GM23338 (cell line): ENCODE data around the gene ACO2. TPM values are rescaled to one million over a fixed set of nuclear protein-coding genes. Genes with fewer than 3 reads are reported as not detected.

Experiments used
- ATAC-seq: fragments of 200-7000 bp; cut with Tn5 transposase; 3 replicates; pipeline ENCODE4 v1.9.1; 2020
- DNase-seq: peaks from one replicate; pipeline ENCODE4 v3.0.0-alpha.2; 2015; ENCODE audit warnings: low spot score
- H2AFZ ChIP-seq: fragments of 200-600 bp; sonication (generic); 2 replicates; pipeline ENCODE4 v1.8.0; 2016; ENCODE audit warnings: antibody characterized with exemption, mild to moderate bottlenecking, moderate library complexity
- H3F3A ChIP-seq: fragments of 200-600 bp; sonication (generic); replicated peaks from 2 replicates; pipeline ENCODE4 v1.8.0; 2017; ENCODE audit warnings: antibody characterized with exemption, mixed run types, low read depth
- H3K27ac ChIP-seq: fragments of 200-600 bp; sonication (generic); 2 replicates; pipeline ENCODE4 v1.6.1; 2016; ENCODE audit warnings: low read depth
- H3K27me3 ChIP-seq: fragments of 200-600 bp; sonication (generic); 2 replicates; pipeline ENCODE4 v1.8.0; 2016; ENCODE audit warnings: mild to moderate bottlenecking, mixed run types, moderate library complexity; ENCODE audit not compliant: insufficient read depth
- H3K36me3 ChIP-seq: fragments of 200-600 bp; sonication (generic); 2 replicates; pipeline ENCODE4 v1.8.0; 2016; ENCODE audit warnings: mild to moderate bottlenecking; ENCODE audit not compliant: insufficient read depth
- H3K4me1 ChIP-seq: fragments of 200-600 bp; sonication (generic); 2 replicates; pipeline ENCODE4 v1.8.0; 2016; ENCODE audit warnings: mild to moderate bottlenecking, moderate library complexity; ENCODE audit not compliant: insufficient read depth
- H3K4me2 ChIP-seq: fragments of 200-600 bp; sonication (generic); 2 replicates; pipeline ENCODE4 v1.7.1; 2017; ENCODE audit warnings: mixed run types
- H3K4me3 ChIP-seq: fragments of 200-600 bp; sonication (generic); 2 replicates; pipeline ENCODE4 v1.6.1; 2016; ENCODE audit warnings: mixed run types
- H3K79me2 ChIP-seq: fragments of 200-600 bp; sonication (generic); replicated peaks from 2 replicates; pipeline ENCODE4 v1.8.0; 2017; ENCODE audit warnings: mild to moderate bottlenecking; ENCODE audit not compliant: insufficient read depth
- H3K9me2 ChIP-seq: fragments of 200-600 bp; sonication (generic); 2 replicates; pipeline ENCODE4 v1.8.0; 2017; ENCODE audit not compliant: insufficient read depth
- H4K20me1 ChIP-seq: fragments of 200-600 bp; sonication (generic); replicated peaks from 2 replicates; pipeline ENCODE4 v1.8.0; 2017; ENCODE audit warnings: mild to moderate bottlenecking; ENCODE audit not compliant: insufficient read depth
- H3K27ac Mint-ChIP-seq: 2 replicates; pipeline ENCODE4 v1.8.0; 2020; ENCODE audit warnings: inconsistent platforms, mild to moderate bottlenecking, moderate library complexity, mixed read lengths
- H3K27me3 Mint-ChIP-seq: 3 replicates; pipeline ENCODE4 v1.8.0; 2022; ENCODE audit warnings: low read depth, mild to moderate bottlenecking, moderate library complexity, mixed read lengths, inconsistent platforms; ENCODE audit not compliant: insufficient read depth, poor library complexity
- H3K36me3 Mint-ChIP-seq: 3 replicates; pipeline ENCODE4 v1.8.0; 2021; ENCODE audit warnings: low read depth, mild to moderate bottlenecking, inconsistent platforms, moderate library complexity, mixed read lengths
- H3K4me1 Mint-ChIP-seq: 3 replicates; pipeline ENCODE4 v1.8.0; 2020; ENCODE audit warnings: mild to moderate bottlenecking, inconsistent platforms, mixed read lengths
- H3K4me3 Mint-ChIP-seq: 3 replicates; pipeline ENCODE4 v1.8.0; 2021; ENCODE audit warnings: moderate library complexity, mild to moderate bottlenecking, inconsistent platforms, mixed read lengths
- H3K9me3 Mint-ChIP-seq: 3 replicates; pipeline ENCODE4 v1.8.0; 2020; ENCODE audit warnings: moderate library complexity, mild to moderate bottlenecking, inconsistent platforms, mixed read lengths
- CREB1 ChIP-seq: fragments of 250-450 bp; sonication (Bioruptor Pico); IDR thresholded peaks from 2 replicates; pipeline ENCODE4 v1.5.0; 2020; ENCODE audit warnings: low read depth, mild to moderate bottlenecking, moderate library complexity
- CTCF ChIP-seq, 2 experiments: fragments of 200-600 bp in 1 of 2; sonication (generic) in 1 of 2; conservative IDR thresholded peaks; 2 replicates each; pipeline versions ENCODE4 v1.5.1 to v1.6.1; 2016 to 2017; ENCODE audit warnings: antibody characterized with exemption in 2 of 2, low read depth in 2 of 2, mild to moderate bottlenecking in 2 of 2, moderate library complexity in 1 of 2
- ETS1 ChIP-seq: IDR thresholded peaks from 2 replicates; pipeline ENCODE4 v1.6.1; 2016; ENCODE audit warnings: antibody characterized with exemption
- EZH2 ChIP-seq: fragments of 200-600 bp; sonication (generic); IDR thresholded peaks from one replicate; pipeline ENCODE4 v1.8.0; 2017; ENCODE audit warnings: antibody characterized with exemption, mild to moderate bottlenecking, low read depth; ENCODE audit not compliant: unreplicated experiment
- EZH2phosphoT487 ChIP-seq: fragments of 200-600 bp; sonication (generic); IDR thresholded peaks from one replicate; pipeline ENCODE4 v1.8.1; 2018; ENCODE audit warnings: antibody characterized with exemption; ENCODE audit not compliant: unreplicated experiment
- JUNB ChIP-seq: IDR thresholded peaks from one replicate; pipeline ENCODE4 v1.6.1; 2016; ENCODE audit warnings: antibody characterized with exemption; ENCODE audit not compliant: unreplicated experiment
- NANOG ChIP-seq: IDR thresholded peaks from 2 replicates; pipeline ENCODE4 v1.6.1; 2016; ENCODE audit warnings: antibody characterized with exemption, borderline replicate concordance
- POLR2AphosphoS5 ChIP-seq: IDR thresholded peaks from 2 replicates; pipeline ENCODE4 v1.6.1; 2016; ENCODE audit warnings: antibody characterized with exemption, low read depth
- REST ChIP-seq: IDR thresholded peaks from one replicate; pipeline ENCODE4 v1.6.1; 2018; ENCODE audit warnings: antibody characterized with exemption; ENCODE audit not compliant: unreplicated experiment
- STAT1 ChIP-seq: IDR thresholded peaks from one replicate; pipeline ENCODE4 v1.6.1; 2016; ENCODE audit warnings: antibody characterized with exemption; ENCODE audit not compliant: unreplicated experiment
- ZNF114 ChIP-seq: fragments of 250-450 bp; sonication (Bioruptor Pico); IDR thresholded peaks from 2 replicates; pipeline ENCODE4 v1.5.0; 2020; ENCODE audit warnings: mild to moderate bottlenecking, moderate library complexity
- ZNF331 ChIP-seq: fragments of 250-450 bp; sonication (Bioruptor Pico); IDR thresholded peaks from 2 replicates; pipeline ENCODE4 v1.5.0; 2020; ENCODE audit warnings: low read depth, mild to moderate bottlenecking, moderate library complexity
- ZNF462 ChIP-seq: fragments of 250-450 bp; sonication (Bioruptor Pico); IDR thresholded peaks from 2 replicates; pipeline ENCODE4 v1.5.0; 2020; ENCODE audit warnings: mild to moderate bottlenecking, moderate library complexity
- polyA plus RNA-seq: library from polyadenylated mRNA; unstranded; fragments of >200 nt; fragmentation: Nextera tagmentation; extraction: Ambion mirVana; gene quantifications from 2 replicates; pipeline ENCODE4 v1.2.1, GENCODE V29; 2016
- total RNA-seq: library from RNA; depleted of rRNA; stranded (reverse); fragments of >200 nt; shearing (Covaris generic); gene quantifications from 2 replicates; pipeline ENCODE4 v1.2.3, GENCODE V29; 2014

ACO2 gene
- total and polyA plus RNA-seq, 2 experiments from 2014 or later: 36.2 to 79.7 TPM

- H2AFZ ChIP-seq: no peak overlapping the region
- Mint-ChIP-seq H3K4me1 (peaks cover 19% of the 10 kb centered on the region), H3K9me3 (no peaks in the 10 kb centered on the region), H3K4me3 (no peak overlapping the region), H3K36me3 (peaks cover 44% of the 10 kb centered on the region), H3K27ac (no peak overlapping the region), H3K27me3 (peaks cover 2% of the 10 kb centered on the region)
- peaks cover 12% of the 10 kb centered on the region for H4K20me1 ChIP-seq
- peaks cover 11% of the 10 kb centered on the region for H3F3A ChIP-seq
- H3K4me1 ChIP-seq: peaks cover 3% of the 10 kb centered on the region; the same call in 1 of the 2 replicates
- ATAC-seq (no peak), DNase-seq (no peak)
- peaks cover 7% of the 10 kb centered on the region; the same call in 1 of the 2 replicates for H3K36me3 ChIP-seq
- H3K4me2 ChIP-seq: no peak overlapping the region
- no peaks in the 10 kb centered on the region for H3K27me3 ChIP-seq
- no peak overlapping the region for H3K4me3 ChIP-seq
- H3K27ac ChIP-seq: no peak overlapping the region
- TF ChIP-seq EZH2: no peak
- no peak for TF ChIP-seq REST
- no peak for TF ChIP-seq JUNB
- no peak for TF ChIP-seq CREB1 (CRISPR knock-in tag)
- no peak for TF ChIP-seq EZH2phosphoT487
- no peak for TF ChIP-seq CTCF (conservative IDR thresholded peaks at IDR 0.05; ENCODE audit: low read depth in 2 of 2)
- no peak for TF ChIP-seq ETS1
- no peak for TF ChIP-seq ZNF331 (CRISPR knock-in tag)
- no peak for TF ChIP-seq ZNF462 (CRISPR knock-in tag)
- no peak for TF ChIP-seq STAT1
- no peak for TF ChIP-seq POLR2AphosphoS5
- no peak for TF ChIP-seq ZNF114 (CRISPR knock-in tag)
- TF ChIP-seq NANOG: no peak
- H3K79me2 ChIP-seq: peaks cover 35% of the 10 kb centered on the region
- no peaks in the 10 kb centered on the region for H3K9me2 ChIP-seq
Observed at GRCh38 chr22:41537203-41537602, 68.3 kb downstream of the ACO2 start.
